ENCODE measurements around the gene COA8. TPM values are rescaled to one million over a fixed set of nuclear protein-coding genes. Genes with fewer than 3 reads are reported as not detected.

The COA8 gene
- total and polyA plus RNA-seq, 2 donors (not counting 3 experiments of a cell fraction or from before 2014, with no cell fraction given) = 19.1 to 46.4 TPM

DNA sequence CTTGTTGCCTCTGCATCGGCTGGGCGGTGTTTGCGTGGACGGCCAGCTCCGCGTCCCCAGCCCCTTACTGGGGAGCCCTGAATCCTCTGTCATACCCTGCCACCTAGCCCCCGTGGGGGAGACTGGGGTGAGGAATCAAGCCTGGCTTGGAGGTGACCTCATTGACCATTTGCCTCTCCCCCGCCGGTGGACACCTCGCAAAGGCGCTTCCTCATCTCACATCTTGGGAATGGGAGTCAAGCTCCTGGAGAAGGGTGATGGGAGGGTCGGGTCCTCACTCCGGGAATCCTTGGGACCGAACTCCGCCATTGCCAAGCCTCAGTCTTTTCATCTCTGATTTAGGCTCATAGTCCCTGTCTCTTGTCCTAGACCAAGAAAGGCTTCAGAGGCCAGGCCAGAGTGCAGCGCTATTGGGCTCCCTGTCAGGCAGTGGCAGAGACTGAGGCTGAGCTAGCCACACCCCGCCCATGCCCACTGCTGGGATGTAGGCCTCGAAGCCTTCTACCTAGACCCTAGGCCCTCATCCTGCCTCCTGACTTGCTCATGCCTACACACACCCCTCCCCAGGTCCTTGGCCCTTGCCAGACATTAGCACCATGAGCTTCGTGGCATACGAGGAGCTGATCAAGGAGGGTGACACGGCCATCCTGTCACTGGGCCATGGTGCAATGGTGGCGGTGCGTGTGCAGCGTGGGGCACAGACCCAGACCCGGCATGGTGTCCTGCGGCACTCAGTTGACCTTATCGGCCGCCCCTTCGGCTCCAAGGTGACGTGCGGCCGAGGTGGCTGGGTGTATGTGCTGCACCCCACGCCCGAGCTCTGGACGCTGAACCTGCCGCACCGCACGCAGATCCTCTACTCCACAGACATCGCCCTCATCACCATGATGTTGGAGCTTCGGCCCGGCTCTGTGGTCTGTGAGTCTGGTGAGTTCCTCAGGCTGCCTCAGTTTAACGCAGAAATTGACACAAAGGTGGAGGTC is 33.1 kb upstream of the COA8 start:
- Histone ChIP-seq H3K9me1 (replicated peaks; ENCODE audit: control insufficient read depth, extremely low read depth, insufficient read depth, low read length) (no peaks in the 10 kb centered on the region), H3K4me1 (ENCODE audit: control insufficient read depth, extremely low read depth, insufficient read depth, low read length) (peaks cover 8% of the 10 kb centered on the region), H3K27ac (ENCODE audit: insufficient read depth, low read depth, low read length) (peak overlapping the region; percentile 30), H4K20me1 (replicated peaks; ENCODE audit: control insufficient read depth, extremely low read depth, insufficient read depth, low read length) (no peaks in the 10 kb centered on the region), H3K4me3 (replicated peaks in 1 of 3; ENCODE audit: insufficient read depth in 1 of 3, low read depth in 1 of 3, low read length in 3 of 3) (peak overlapping the region; percentile 73 to 94 (median 78)), H3K36me3 (ENCODE audit: control insufficient read depth in 2 of 2, extremely low read depth in 1 of 2, insufficient read depth in 2 of 2, low read length in 2 of 2) (peaks cover 0 to 2% of the 10 kb centered on the region in 2 experiments), H3K4me2 (ENCODE audit: insufficient read depth, low read length) (peak overlapping the region; percentile 75), H3K9ac (replicated peaks; ENCODE audit: extremely low read depth, insufficient read depth, low read length) (peak overlapping the region; percentile 71), H3K9me3 (replicated peaks; ENCODE audit: control insufficient read depth, insufficient read depth, low read length) (no peaks in the 10 kb centered on the region), H2AFZ (ENCODE audit: low read depth, low read length) (peak overlapping the region; percentile 79), H3K27me3 (ENCODE audit: control insufficient read depth in 2 of 2, insufficient read depth in 2 of 2, low read length in 2 of 2) (no peaks in the 10 kb centered on the region), H3K79me2 (ENCODE audit: control insufficient read depth, insufficient read depth, low read length) (peaks cover 21% of the 10 kb centered on the region)
- FAIRE-seq = no peak
- no peak for TF ChIP-seq MYC (IDR thresholded peaks at IDR 0.05; ENCODE audit: low read depth, low read length)
- no peak for TF ChIP-seq FOS (IDR thresholded peaks at IDR 0.05; ENCODE audit: borderline replicate concordance, insufficient read depth, low read length)
- TF ChIP-seq, protein P1, sequence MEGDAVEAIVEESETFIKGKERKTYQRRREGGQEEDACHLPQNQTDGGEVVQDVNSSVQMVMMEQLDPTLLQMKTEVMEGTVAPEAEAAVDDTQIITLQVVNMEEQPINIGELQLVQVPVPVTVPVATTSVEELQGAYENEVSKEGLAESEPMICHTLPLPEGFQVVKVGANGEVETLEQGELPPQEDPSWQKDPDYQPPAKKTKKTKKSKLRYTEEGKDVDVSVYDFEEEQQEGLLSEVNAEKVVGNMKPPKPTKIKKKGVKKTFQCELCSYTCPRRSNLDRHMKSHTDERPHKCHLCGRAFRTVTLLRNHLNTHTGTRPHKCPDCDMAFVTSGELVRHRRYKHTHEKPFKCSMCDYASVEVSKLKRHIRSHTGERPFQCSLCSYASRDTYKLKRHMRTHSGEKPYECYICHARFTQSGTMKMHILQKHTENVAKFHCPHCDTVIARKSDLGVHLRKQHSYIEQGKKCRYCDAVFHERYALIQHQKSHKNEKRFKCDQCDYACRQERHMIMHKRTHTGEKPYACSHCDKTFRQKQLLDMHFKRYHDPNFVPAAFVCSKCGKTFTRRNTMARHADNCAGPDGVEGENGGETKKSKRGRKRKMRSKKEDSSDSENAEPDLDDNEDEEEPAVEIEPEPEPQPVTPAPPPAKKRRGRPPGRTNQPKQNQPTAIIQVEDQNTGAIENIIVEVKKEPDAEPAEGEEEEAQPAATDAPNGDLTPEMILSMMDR (IDR thresholded peaks at IDR 0.05; ENCODE audit: extremely low read depth in 1 of 2, insufficient read depth in 1 of 2, low read depth in 1 of 2, low read length in 2 of 2) = no peak
- no peak for TF ChIP-seq JUN (IDR thresholded peaks at IDR 0.05; ENCODE audit: borderline replicate concordance, insufficient read depth, insufficient read length, low read depth)
- TF ChIP-seq, protein P2, sequence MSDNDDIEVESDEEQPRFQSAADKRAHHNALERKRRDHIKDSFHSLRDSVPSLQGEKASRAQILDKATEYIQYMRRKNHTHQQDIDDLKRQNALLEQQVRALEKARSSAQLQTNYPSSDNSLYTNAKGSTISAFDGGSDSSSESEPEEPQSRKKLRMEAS (IDR thresholded peaks at IDR 0.05; ENCODE audit: insufficient read depth, insufficient read length) = no peak
- TF ChIP-seq POLR2AphosphoS5 (IDR thresholded peaks at IDR 0.05; ENCODE audit: insufficient read depth, low read depth, low read length) = no peak
- no peak for TF ChIP-seq EZH2 (IDR thresholded peaks at IDR 0.05; ENCODE audit: borderline replicate concordance, low read depth, low read length, severe bottlenecking)
- TF ChIP-seq GATA2 (IDR thresholded peaks at IDR 0.05; ENCODE audit: insufficient read depth, insufficient read length, low read depth, low read length) = no peak
- no peak for TF ChIP-seq POLR2A (IDR thresholded peaks at IDR 0.05; ENCODE audit: low read depth, low read length)
- POLR2A ChIA-PET = interaction anchor here (0.9 to 1.4 kb wide), 2 partner anchors 11 to 32 kb away, joined by 3 read pairs; partner anchors contain the start of gene BAG5
- dilution Hi-C loops (cut with MboI; ENCODE audit: extremely low pct_ligation_motif_present, low sequenced_read_pairs) = no loop called here
- TSS peak; percentile 62 for BruUV-seq (replicated peaks)
- peak; percentile 21 for DNase-seq (ENCODE audit: low read depth, low spot score)
- intact Hi-C loops (cut with micrococcal nuclease) = loop anchor here (5.0 kb wide), 1 partner anchor 33 kb away; the partner anchor contains the start of genes BAG5 and COA8
- CTCF ChIA-PET = interaction anchor here (1.4 to 4.8 kb wide), 3 partner anchors 11 to 30 kb away, joined by 3 to 49 read pairs (median 3); no protein-coding TSS in a partner anchor
